ENCODE measurements around the gene CXXC4. TPM values are rescaled to one million over a fixed set of nuclear protein-coding genes. Genes with fewer than 3 reads are reported as not detected.

Gene CXXC4
- total RNA-seq, 5 donors from 2014 or later (not counting 1 experiment from before 2014, with no cell fraction given), result 0.09 to 0.20 (median 0.13) TPM; not detected in 1

DNA sequence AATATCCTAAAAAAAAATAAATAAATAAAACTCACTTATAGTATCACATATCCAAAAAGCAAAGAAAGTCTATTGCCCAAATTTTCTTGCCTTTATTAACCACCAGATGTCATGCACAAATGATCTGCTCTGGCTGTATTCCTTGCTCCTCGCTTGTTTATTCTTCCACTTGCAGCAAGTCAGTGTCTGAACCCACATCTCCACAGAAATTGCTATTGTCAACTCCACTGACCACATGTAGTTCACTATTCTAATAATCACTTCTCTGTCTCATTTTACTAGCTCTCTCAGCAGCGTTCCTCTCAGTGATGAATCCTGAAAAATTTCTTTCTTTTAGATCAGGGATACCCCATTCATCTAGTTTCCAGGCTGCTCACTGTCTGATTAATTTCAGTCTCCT, 29.3 kb upstream of the CXXC4 start:
- CTCF ChIA-PET, result no interaction called here
- H3K4me3 ChIP-seq (ENCODE audit: control insufficient read depth in 1 of 2, extremely low read depth in 1 of 2, low read length in 1 of 2), result no peak overlapping the region
- POLR2A ChIA-PET, result no interaction called here

DNA sequence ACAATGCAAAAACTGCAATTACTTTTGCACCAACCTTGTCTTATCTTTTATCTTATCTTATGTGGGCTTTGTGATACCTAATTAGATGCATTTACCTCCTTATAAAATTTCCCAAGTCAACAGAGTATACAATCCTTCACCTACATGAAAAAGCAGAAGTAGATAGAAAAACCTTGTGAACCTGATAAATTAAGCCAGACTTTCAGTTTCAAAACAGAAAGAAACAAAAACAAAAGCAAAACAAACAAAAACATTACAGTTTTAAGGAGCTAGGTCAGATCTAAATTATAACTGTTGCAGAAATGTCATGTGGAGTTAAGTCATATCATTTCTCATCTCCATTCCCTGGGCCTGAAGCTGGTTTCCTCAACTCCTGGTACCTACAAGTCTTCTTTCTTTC, 24.9 kb upstream of the CXXC4 start:
- peaks cover 3 to 5% of the 10 kb centered on the region in 2 donors for H3K27me3 Mint-ChIP-seq
- H3K9me3 Mint-ChIP-seq, result peaks cover 0 to 7% (median 0%) of the 10 kb centered on the region in 3 donors
- POLR2A ChIA-PET, result no interaction called here
- no peaks in the 10 kb centered on the region for H3K4me1 ChIP-seq (ENCODE audit: control insufficient read depth in 1 of 2, extremely low read depth in 1 of 2, insufficient read depth in 2 of 2, low read length in 2 of 2)
- CTCF ChIA-PET, result no interaction called here
- H3K36me3 ChIP-seq (ENCODE audit: control insufficient read depth in 2 of 2, extremely low read depth in 1 of 2, insufficient read depth in 1 of 2, low read length in 1 of 2), result no peaks in the 10 kb centered on the region
- H3K4me1 Mint-ChIP-seq, result no peaks in the 10 kb centered on the region
- no peak overlapping the region for H3K4me3 ChIP-seq (ENCODE audit: control insufficient read depth in 1 of 2, extremely low read depth in 1 of 2, low read length in 1 of 2)
- DNase-seq (no peak), ATAC-seq (replicated peaks in 1 of 4) (no peak)
- H3K9me3 ChIP-seq, result no peaks in the 10 kb centered on the region
- no peaks in the 10 kb centered on the region for H3K36me3 Mint-ChIP-seq
- H3K27ac Mint-ChIP-seq, result no peak overlapping the region
- no peak overlapping the region for H3K4me3 Mint-ChIP-seq
- H3K27me3 ChIP-seq (replicated peaks in 1 of 2; ENCODE audit: control insufficient read depth in 2 of 2, extremely low read depth in 1 of 2, insufficient read depth in 2 of 2, low read length in 1 of 2), result no peaks in the 10 kb centered on the region
- no peak overlapping the region for H3K27ac ChIP-seq (ENCODE audit: low read length)

More for the DNA sequence above, 29.3 kb upstream of the CXXC4 start:
- Mint-ChIP-seq H3K4me3 (no peak overlapping the region), H3K27ac (no peak overlapping the region), H3K27me3 (peaks cover 0 to 6% of the 10 kb centered on the region in 2 donors), H3K9me3 (peaks cover 0 to 11% (median 3%) of the 10 kb centered on the region in 3 donors), H3K36me3 (no peaks in the 10 kb centered on the region), H3K4me1 (no peaks in the 10 kb centered on the region)
- ATAC-seq (replicated peaks in 1 of 4) (no peak), DNase-seq (no peak)
- no peak overlapping the region for H3K27ac ChIP-seq (ENCODE audit: low read length)
- WGBS (ENCODE audit: insufficient coverage), result 39% methylated on average over 2 of the region's 2 CpGs
- H3K9me3 ChIP-seq, result no peaks in the 10 kb centered on the region
- no peaks in the 10 kb centered on the region for H3K36me3 ChIP-seq (ENCODE audit: control insufficient read depth in 2 of 2, extremely low read depth in 1 of 2, insufficient read depth in 1 of 2, low read length in 1 of 2)
- H3K27me3 ChIP-seq (replicated peaks in 1 of 2; ENCODE audit: control insufficient read depth in 2 of 2, extremely low read depth in 1 of 2, insufficient read depth in 2 of 2, low read length in 1 of 2), result no peaks in the 10 kb centered on the region
- no peaks in the 10 kb centered on the region for H3K4me1 ChIP-seq (ENCODE audit: control insufficient read depth in 1 of 2, extremely low read depth in 1 of 2, insufficient read depth in 2 of 2, low read length in 2 of 2)

DNA sequence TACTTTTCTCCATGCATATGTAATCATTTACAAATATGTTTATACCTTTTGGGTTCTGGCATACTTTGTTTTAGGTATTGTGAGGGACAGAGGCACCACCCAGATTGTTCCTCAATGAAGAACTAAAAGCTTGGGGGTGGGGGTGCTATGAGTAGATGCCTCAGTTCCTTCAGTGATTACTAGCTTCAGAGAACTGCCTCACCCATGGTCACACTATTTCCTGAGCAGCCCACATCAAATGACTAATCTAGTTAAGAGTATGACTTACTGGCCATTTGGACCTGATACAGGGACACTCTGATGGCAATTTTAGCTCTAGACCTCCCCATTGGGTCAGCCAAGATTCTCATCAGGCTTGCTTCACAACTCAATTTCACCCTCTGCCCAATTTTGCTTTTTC, 22.2 kb upstream of the CXXC4 start:
- ATAC-seq (replicated peaks in 1 of 4), result no peak
- Mint-ChIP-seq H3K27ac (no peak overlapping the region), H3K4me3 (no peak overlapping the region), H3K4me1 (no peaks in the 10 kb centered on the region), H3K9me3 (peaks cover 0 to 7% (median 0%) of the 10 kb centered on the region in 3 donors), H3K27me3 (peaks cover 3 to 5% of the 10 kb centered on the region in 2 donors), H3K36me3 (no peaks in the 10 kb centered on the region)
- H3K27me3 ChIP-seq (replicated peaks in 1 of 2; ENCODE audit: control insufficient read depth in 2 of 2, extremely low read depth in 1 of 2, insufficient read depth in 2 of 2, low read length in 1 of 2), result no peaks in the 10 kb centered on the region
- no peaks in the 10 kb centered on the region for H3K9me3 ChIP-seq
- no peak for DNase-seq
- POLR2A ChIA-PET, result no interaction called here
- no peaks in the 10 kb centered on the region for H3K4me1 ChIP-seq (ENCODE audit: control insufficient read depth in 1 of 2, extremely low read depth in 1 of 2, insufficient read depth in 2 of 2, low read length in 2 of 2)
- H3K27ac ChIP-seq (ENCODE audit: low read length), result no peak overlapping the region
- H3K36me3 ChIP-seq (ENCODE audit: control insufficient read depth in 2 of 2, extremely low read depth in 1 of 2, insufficient read depth in 1 of 2, low read length in 1 of 2), result no peaks in the 10 kb centered on the region
- CTCF ChIA-PET, result no interaction called here
- no peak overlapping the region for H3K4me3 ChIP-seq (ENCODE audit: control insufficient read depth in 1 of 2, extremely low read depth in 1 of 2, low read length in 1 of 2)

DNA sequence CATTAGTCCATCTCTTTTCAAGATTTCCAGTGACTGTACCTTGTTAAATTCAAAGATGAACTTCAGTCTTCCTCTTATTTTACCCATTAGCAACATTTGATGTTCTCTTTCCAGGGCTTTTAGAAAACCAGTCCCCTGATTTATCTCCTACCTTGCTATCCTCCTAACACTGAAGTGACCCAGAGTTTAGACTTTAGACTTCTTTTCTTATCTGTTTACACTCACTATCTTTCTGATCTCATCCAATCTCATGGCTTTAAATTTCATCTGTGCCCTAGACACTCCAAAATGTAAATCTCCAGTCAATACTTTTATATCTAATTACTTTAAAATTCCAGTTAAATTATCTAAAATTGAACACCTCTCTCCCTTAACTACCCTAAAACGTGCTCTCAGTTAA, 13.5 kb upstream of the CXXC4 start:
- ChIA-PET CTCF (no interaction called here), POLR2A (no interaction called here)
- Histone ChIP-seq H3K4me1 (ENCODE audit: control insufficient read depth in 1 of 2, extremely low read depth in 1 of 2, insufficient read depth in 2 of 2, low read length in 2 of 2) (no peaks in the 10 kb centered on the region), H3K4me3 (ENCODE audit: control insufficient read depth in 1 of 2, extremely low read depth in 1 of 2, low read length in 1 of 2) (no peak overlapping the region), H3K27me3 (replicated peaks in 1 of 2; ENCODE audit: control insufficient read depth in 2 of 2, extremely low read depth in 1 of 2, insufficient read depth in 2 of 2, low read length in 1 of 2) (no peaks in the 10 kb centered on the region), H3K9me3 (no peaks in the 10 kb centered on the region), H3K27ac (ENCODE audit: low read length) (no peak overlapping the region), H3K36me3 (ENCODE audit: control insufficient read depth in 2 of 2, extremely low read depth in 1 of 2, insufficient read depth in 1 of 2, low read length in 1 of 2) (no peaks in the 10 kb centered on the region)
- ATAC-seq (replicated peaks in 1 of 4) (no peak), DNase-seq (no peak)
- H3K36me3 Mint-ChIP-seq, result no peaks in the 10 kb centered on the region
- WGBS (ENCODE audit: insufficient coverage), result no CpG with 5 or more reads among the region's 1 CpG
- no peaks in the 10 kb centered on the region for H3K4me1 Mint-ChIP-seq
- no peak overlapping the region for H3K27ac Mint-ChIP-seq
- H3K27me3 Mint-ChIP-seq, result peaks cover 5 to 9% of the 10 kb centered on the region in 2 donors
- peaks cover 0 to 4% (median 0%) of the 10 kb centered on the region in 3 donors for H3K9me3 Mint-ChIP-seq
- H3K4me3 Mint-ChIP-seq, result no peak overlapping the region

DNA sequence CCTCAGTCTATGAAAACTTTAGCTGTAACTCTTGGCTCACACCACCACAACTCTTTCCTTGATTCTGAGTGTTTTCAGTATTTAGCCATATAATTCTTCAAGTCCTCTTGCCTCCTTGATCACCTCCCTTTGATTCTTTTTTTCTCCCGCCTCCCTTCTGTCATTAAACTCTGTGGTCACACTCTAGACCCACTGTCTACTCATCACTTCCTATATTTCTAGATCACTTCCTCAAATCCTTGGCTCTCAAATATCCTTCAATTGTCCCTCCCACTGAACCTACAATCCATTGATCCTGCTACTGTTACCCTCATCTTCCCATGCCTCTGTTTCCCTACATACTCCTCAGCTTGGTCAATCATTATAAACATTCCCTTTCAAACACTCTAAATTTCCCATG, 12.4 kb upstream of the CXXC4 start:
- 29% methylated on average over 1 of the region's 1 CpG for WGBS (ENCODE audit: insufficient coverage)
- no peak overlapping the region for H3K4me3 ChIP-seq (ENCODE audit: control insufficient read depth in 1 of 2, extremely low read depth in 1 of 2, low read length in 1 of 2)
- peaks cover 0 to 4% (median 0%) of the 10 kb centered on the region in 3 donors for H3K9me3 Mint-ChIP-seq
- H3K4me1 ChIP-seq (ENCODE audit: control insufficient read depth in 1 of 2, extremely low read depth in 1 of 2, insufficient read depth in 2 of 2, low read length in 2 of 2), result no peaks in the 10 kb centered on the region
- no peak for DNase-seq
- no peaks in the 10 kb centered on the region for H3K36me3 ChIP-seq (ENCODE audit: control insufficient read depth in 2 of 2, extremely low read depth in 1 of 2, insufficient read depth in 1 of 2, low read length in 1 of 2)
- no peak overlapping the region for H3K4me3 Mint-ChIP-seq
- no peak for ATAC-seq (replicated peaks in 1 of 4)
- peaks cover 7 to 11% of the 10 kb centered on the region in 2 donors for H3K27me3 Mint-ChIP-seq
- ChIA-PET POLR2A (no interaction called here), CTCF (no interaction called here)
- H3K27me3 ChIP-seq (replicated peaks in 1 of 2; ENCODE audit: control insufficient read depth in 2 of 2, extremely low read depth in 1 of 2, insufficient read depth in 2 of 2, low read length in 1 of 2), result no peaks in the 10 kb centered on the region
- H3K9me3 ChIP-seq, result no peaks in the 10 kb centered on the region
- no peaks in the 10 kb centered on the region for H3K4me1 Mint-ChIP-seq
- H3K36me3 Mint-ChIP-seq, result no peaks in the 10 kb centered on the region
- H3K27ac Mint-ChIP-seq, result no peak overlapping the region
- H3K27ac ChIP-seq (ENCODE audit: low read length), result no peak overlapping the region

DNA sequence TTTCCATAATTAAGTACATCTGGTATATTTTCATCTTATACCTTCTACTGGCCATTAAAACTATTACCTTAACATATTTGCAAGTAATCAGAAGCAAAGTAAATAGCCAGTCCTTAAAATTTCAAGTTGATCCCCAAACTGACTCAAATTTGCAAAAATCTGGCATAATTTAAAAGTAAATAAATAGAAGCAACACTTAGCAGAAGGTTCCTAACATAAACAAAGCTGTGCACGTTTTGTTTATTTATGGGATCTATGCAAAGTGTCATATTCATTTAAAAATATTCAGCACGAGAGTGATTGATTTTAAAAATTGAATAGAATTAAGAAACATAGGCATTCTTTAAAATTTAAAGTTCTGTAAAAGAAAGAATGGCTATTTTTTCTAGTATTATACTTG, 9.8 kb upstream of the CXXC4 start:
- Mint-ChIP-seq H3K27me3 (peaks cover 12 to 20% of the 10 kb centered on the region in 2 donors), H3K36me3 (no peaks in the 10 kb centered on the region), H3K9me3 (peaks cover 0 to 4% (median 0%) of the 10 kb centered on the region in 3 donors), H3K4me3 (no peak overlapping the region), H3K27ac (no peak overlapping the region), H3K4me1 (no peaks in the 10 kb centered on the region)
- WGBS (ENCODE audit: insufficient coverage), result no CpG with 5 or more reads among the region's 2 CpGs
- DNase-seq (no peak), ATAC-seq (replicated peaks in 1 of 4) (no peak)
- POLR2A ChIA-PET, result no interaction called here
- H3K27me3 ChIP-seq (replicated peaks in 1 of 2; ENCODE audit: control insufficient read depth in 2 of 2, extremely low read depth in 1 of 2, insufficient read depth in 2 of 2, low read length in 1 of 2), result no peaks in the 10 kb centered on the region
- no peaks in the 10 kb centered on the region for H3K4me1 ChIP-seq (ENCODE audit: control insufficient read depth in 1 of 2, extremely low read depth in 1 of 2, insufficient read depth in 2 of 2, low read length in 2 of 2)
- no peak overlapping the region for H3K4me3 ChIP-seq (ENCODE audit: control insufficient read depth in 1 of 2, extremely low read depth in 1 of 2, low read length in 1 of 2)
- no peak overlapping the region for H3K27ac ChIP-seq (ENCODE audit: low read length)
- CTCF ChIA-PET, result no interaction called here
- no peaks in the 10 kb centered on the region for H3K9me3 ChIP-seq
- H3K36me3 ChIP-seq (ENCODE audit: control insufficient read depth in 2 of 2, extremely low read depth in 1 of 2, insufficient read depth in 1 of 2, low read length in 1 of 2), result no peaks in the 10 kb centered on the region

DNA sequence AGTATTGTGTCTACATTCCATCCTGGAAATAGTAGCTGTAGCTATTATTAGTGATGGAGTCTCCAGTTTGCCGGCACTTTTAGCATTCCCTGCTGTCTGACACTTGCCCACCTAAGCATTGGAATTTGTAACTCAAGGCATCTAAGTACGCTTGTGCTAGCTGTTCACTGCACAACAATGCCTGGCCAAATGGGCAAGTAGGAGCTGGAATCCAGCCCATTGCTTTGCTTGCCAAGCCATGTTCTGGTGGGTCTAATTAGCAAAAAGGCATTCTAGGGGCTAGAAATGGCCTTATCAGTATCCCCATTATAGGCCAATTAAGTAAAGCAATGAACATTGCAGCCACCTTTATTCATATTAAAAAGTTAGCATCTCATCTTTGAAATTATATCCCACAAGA, 7.8 kb upstream of the CXXC4 start:
- Histone ChIP-seq H3K27ac (ENCODE audit: low read length) (no peak overlapping the region), H3K27me3 (replicated peaks in 1 of 2; ENCODE audit: control insufficient read depth in 2 of 2, extremely low read depth in 1 of 2, insufficient read depth in 2 of 2, low read length in 1 of 2) (no peaks in the 10 kb centered on the region), H3K9me3 (no peaks in the 10 kb centered on the region), H3K4me3 (ENCODE audit: control insufficient read depth in 1 of 2, extremely low read depth in 1 of 2, low read length in 1 of 2) (no peak overlapping the region), H3K4me1 (ENCODE audit: control insufficient read depth in 1 of 2, extremely low read depth in 1 of 2, insufficient read depth in 2 of 2, low read length in 2 of 2) (no peaks in the 10 kb centered on the region), H3K36me3 (ENCODE audit: control insufficient read depth in 2 of 2, extremely low read depth in 1 of 2, insufficient read depth in 1 of 2, low read length in 1 of 2) (no peaks in the 10 kb centered on the region)
- ChIA-PET CTCF (no interaction called here), POLR2A (no interaction called here)
- no peak overlapping the region for H3K27ac Mint-ChIP-seq
- no peaks in the 10 kb centered on the region for H3K36me3 Mint-ChIP-seq
- peaks cover 12 to 21% of the 10 kb centered on the region in 2 donors for H3K27me3 Mint-ChIP-seq
- no peak for ATAC-seq (replicated peaks in 1 of 4)
- no peaks in the 10 kb centered on the region for H3K4me1 Mint-ChIP-seq
- DNase-seq, result no peak
- peaks cover 0 to 4% (median 0%) of the 10 kb centered on the region in 3 donors for H3K9me3 Mint-ChIP-seq
- WGBS (ENCODE audit: insufficient coverage), result 88% methylated on average over 2 of the region's 2 CpGs
- H3K4me3 Mint-ChIP-seq, result no peak overlapping the region
